ENCODE data around the gene METTL4. TPM values are rescaled to one million over a fixed set of nuclear protein-coding genes. Genes with fewer than 3 reads are reported as not detected.

METTL4 gene
- total RNA-seq, 2 experiments from 2014 or later = 12.8 to 22.0 TPM

- intact Hi-C loops (cut with DNase I, micrococcal nuclease) = loop anchor here (5.0 kb wide), 3 partner anchors 433 to 1678 kb away; no protein-coding TSS in a partner anchor
- H3K4me1 Mint-ChIP-seq = no peaks in the 10 kb centered on the region
- no peaks in the 10 kb centered on the region for H3K27me3 Mint-ChIP-seq
- no peak for DNase-seq
- CTCF ChIA-PET = interaction anchor here (0.6 to 2.2 kb wide), 6 partner anchors 13 to 434 kb away, joined by 3 to 17 read pairs (median 3); no protein-coding TSS in a partner anchor
- POLR2A ChIA-PET = no interaction called here
- no peak for ATAC-seq
- peaks cover 5% of the 10 kb centered on the region for H3K36me3 Mint-ChIP-seq (ENCODE audit: low read depth)
- H3K27ac Mint-ChIP-seq = no peak overlapping the region
- no peak overlapping the region for H3K4me3 Mint-ChIP-seq
- no peaks in the 10 kb centered on the region for H3K9me3 Mint-ChIP-seq (ENCODE audit: low read depth)
These were observed 30.7 kb downstream of the METTL4 start for GRCh38 chr18:2540575-2540974.

DNA sequence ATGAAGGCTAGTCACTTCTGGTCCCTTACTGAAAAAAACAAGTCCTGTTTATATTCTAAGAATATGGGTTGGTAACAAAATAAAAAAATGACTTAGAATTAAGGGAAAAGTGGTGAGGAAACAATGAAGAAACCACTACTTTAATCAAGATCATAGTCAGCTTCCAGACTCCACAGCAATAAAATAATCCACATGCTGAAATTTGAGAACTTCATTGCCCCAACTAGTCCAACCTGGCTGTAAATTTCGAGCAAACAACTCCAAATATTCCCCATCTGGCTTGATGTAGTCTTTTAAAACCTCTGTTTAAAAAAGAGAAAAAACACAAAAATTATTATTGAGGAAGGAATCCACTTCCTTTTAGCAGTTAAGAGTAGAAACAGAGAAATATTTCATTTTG is 32.5 kb downstream of the METTL4 start:
- Mint-ChIP-seq H3K4me3 (no peak overlapping the region), H3K9me3 (ENCODE audit: low read depth) (no peaks in the 10 kb centered on the region), H3K27ac (no peak overlapping the region), H3K4me1 (no peaks in the 10 kb centered on the region), H3K27me3 (no peaks in the 10 kb centered on the region), H3K36me3 (ENCODE audit: low read depth) (peaks cover 6% of the 10 kb centered on the region)
- intact Hi-C loops (cut with DNase I, micrococcal nuclease) = loop anchor here in 1 of 2 experiments (5.0 kb wide), 1 partner anchor 952 kb away; no protein-coding TSS in a partner anchor
- ATAC-seq (no peak), DNase-seq (no peak)
- ChIA-PET POLR2A (no interaction called here), CTCF (interaction anchor here (1.5 kb wide), 1 partner anchor 9 kb away, joined by 4 read pairs; no protein-coding TSS in a partner anchor)

GRCh38 chr18:2538236-2538635 is 33.1 kb downstream of the METTL4 start:
- Mint-ChIP-seq H3K9me3 (ENCODE audit: low read depth) (no peaks in the 10 kb centered on the region), H3K27me3 (no peaks in the 10 kb centered on the region), H3K4me3 (no peak overlapping the region), H3K27ac (no peak overlapping the region), H3K4me1 (no peaks in the 10 kb centered on the region), H3K36me3 (ENCODE audit: low read depth) (peaks cover 6% of the 10 kb centered on the region)
- intact Hi-C loops (cut with DNase I, micrococcal nuclease) = loop anchor here in 1 of 2 experiments (5.0 kb wide), 1 partner anchor 951 kb away; no protein-coding TSS in a partner anchor
- ATAC-seq = no peak
- ChIA-PET POLR2A (no interaction called here), CTCF (interaction anchor here (0.6 to 0.9 kb wide), 2 partner anchors 8 to 749 kb away, joined by 3 read pairs; no protein-coding TSS in a partner anchor)
- DNase-seq = no peak

- Mint-ChIP-seq H3K9me3 (ENCODE audit: low read depth) (no peaks in the 10 kb centered on the region), H3K27me3 (no peaks in the 10 kb centered on the region), H3K27ac (no peak overlapping the region), H3K4me3 (no peak overlapping the region), H3K36me3 (ENCODE audit: low read depth) (peaks cover 13% of the 10 kb centered on the region), H3K4me1 (no peaks in the 10 kb centered on the region)
- CTCF ChIA-PET = interaction anchor here (0.9 to 1.1 kb wide), 2 partner anchors 9 to 23 kb away, joined by 3 to 4 read pairs; no protein-coding TSS in a partner anchor
- POLR2A ChIA-PET = no interaction called here
- intact Hi-C loops (cut with DNase I, micrococcal nuclease) = loop anchor here in 1 of 2 experiments (5.0 kb wide), 1 partner anchor 950 kb away; no protein-coding TSS in a partner anchor
- no peak for ATAC-seq
- no peak for DNase-seq
These were observed 34.0 kb downstream of the METTL4 start for GRCh38 chr18:2537296-2537695.

DNA sequence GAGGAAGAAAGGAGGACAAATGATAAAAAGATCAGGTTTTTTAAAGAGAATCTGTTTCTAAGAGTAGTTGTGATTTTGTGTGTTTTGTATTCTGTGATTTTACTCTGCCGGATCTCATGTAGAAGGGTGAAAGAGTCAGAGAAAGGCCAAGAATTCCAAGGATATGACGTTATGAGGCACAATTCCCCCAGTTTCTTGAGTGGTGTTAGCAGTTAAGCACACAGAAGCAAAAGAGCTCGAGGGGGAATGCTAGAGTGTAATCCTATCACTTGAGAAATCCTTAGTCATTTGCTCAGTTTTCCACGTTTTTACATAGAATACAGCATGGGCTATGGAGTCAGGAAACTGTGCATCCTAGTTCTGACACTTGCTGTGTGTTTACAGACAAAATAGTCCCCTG is 34.8 kb downstream of the METTL4 start:
- ChIA-PET CTCF (no interaction called here), POLR2A (no interaction called here)
- DNase-seq (no peak), ATAC-seq (no peak)
- H3K4me1 Mint-ChIP-seq = no peaks in the 10 kb centered on the region
- H3K27ac Mint-ChIP-seq = no peak overlapping the region
- intact Hi-C loops (cut with DNase I, micrococcal nuclease) = loop anchor here in 1 of 2 experiments (5.0 kb wide), 1 partner anchor 949 kb away; no protein-coding TSS in a partner anchor
- no peaks in the 10 kb centered on the region for H3K9me3 Mint-ChIP-seq (ENCODE audit: low read depth)
- no peaks in the 10 kb centered on the region for H3K27me3 Mint-ChIP-seq
- H3K36me3 Mint-ChIP-seq (ENCODE audit: low read depth) = peaks cover 15% of the 10 kb centered on the region
- no peak overlapping the region for H3K4me3 Mint-ChIP-seq

- ATAC-seq = no peak
- Mint-ChIP-seq H3K27ac (no peak overlapping the region), H3K9me3 (ENCODE audit: low read depth) (no peaks in the 10 kb centered on the region), H3K36me3 (ENCODE audit: low read depth) (peaks cover 15% of the 10 kb centered on the region), H3K27me3 (no peaks in the 10 kb centered on the region), H3K4me1 (no peaks in the 10 kb centered on the region), H3K4me3 (no peak overlapping the region)
- POLR2A ChIA-PET = interaction anchor here (0.8 kb wide), 1 partner anchor 15 kb away, joined by 9 read pairs; no protein-coding TSS in a partner anchor
- no peak for DNase-seq
- CTCF ChIA-PET = no interaction called here
- intact Hi-C loops (cut with DNase I, micrococcal nuclease) = loop anchor here in 1 of 2 experiments (5.0 kb wide), 1 partner anchor 949 kb away; no protein-coding TSS in a partner anchor
These were observed 35.2 kb downstream of the METTL4 start for GRCh38 chr18:2536063-2536462.

DNA sequence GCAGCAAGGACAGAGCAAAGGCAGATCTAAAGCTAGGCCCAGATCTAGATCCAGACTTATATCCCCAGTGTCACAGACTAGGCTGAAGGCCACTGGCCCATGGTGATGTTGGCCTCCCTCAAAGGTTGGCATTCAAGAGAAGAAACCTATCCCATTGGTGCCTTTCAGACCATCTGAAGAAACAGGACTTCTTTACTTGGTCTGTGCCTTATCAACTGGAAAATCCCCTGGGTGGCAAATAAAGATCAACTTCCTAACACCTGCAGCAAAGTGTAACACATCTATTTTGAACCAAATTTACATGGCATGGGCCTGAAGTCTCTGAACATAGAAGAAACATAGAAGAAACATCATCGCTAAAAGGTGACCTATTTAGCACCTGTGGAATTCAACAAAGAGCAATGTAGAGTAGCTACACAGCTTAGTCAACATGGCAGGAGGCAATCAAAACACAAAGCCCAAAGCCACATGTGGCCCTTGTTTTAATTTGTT is 35.8 kb downstream of the METTL4 start:
- DNase-seq (no peak), ATAC-seq (no peak)
- Mint-ChIP-seq H3K27me3 (no peaks in the 10 kb centered on the region), H3K36me3 (ENCODE audit: low read depth) (peaks cover 15% of the 10 kb centered on the region), H3K27ac (no peak overlapping the region), H3K9me3 (ENCODE audit: low read depth) (no peaks in the 10 kb centered on the region), H3K4me3 (no peak overlapping the region), H3K4me1 (no peaks in the 10 kb centered on the region)
- POLR2A ChIA-PET = interaction anchor here (0.8 kb wide), 1 partner anchor 15 kb away, joined by 9 read pairs; no protein-coding TSS in a partner anchor
- CTCF ChIA-PET = no interaction called here
- intact Hi-C loops (cut with DNase I, micrococcal nuclease) = loop anchor here in 1 of 2 experiments (5.0 kb wide), 1 partner anchor 948 kb away; no protein-coding TSS in a partner anchor

DNA sequence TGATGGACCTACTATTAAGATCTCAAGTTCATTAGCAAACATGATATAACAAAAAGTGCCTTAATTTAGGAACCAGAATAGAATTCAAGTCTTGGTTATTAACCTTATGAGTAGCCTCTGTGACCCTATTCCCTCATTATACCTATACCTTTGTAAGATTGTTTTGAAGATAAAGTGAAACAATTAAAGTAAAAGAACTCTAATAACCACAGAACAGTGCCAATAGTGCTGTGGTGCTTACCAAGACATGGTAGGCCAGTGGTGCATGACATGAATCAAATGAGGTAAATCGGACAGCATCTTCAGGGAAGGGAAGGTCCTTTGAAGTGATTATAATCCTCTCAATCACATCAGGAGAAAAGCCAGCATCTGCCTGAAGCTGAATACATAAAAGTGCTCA is 36.4 kb downstream of the METTL4 start:
- no peak for ATAC-seq
- no peaks in the 10 kb centered on the region for H3K9me3 Mint-ChIP-seq (ENCODE audit: low read depth)
- POLR2A ChIA-PET = no interaction called here
- CTCF ChIA-PET = interaction anchor here (0.6 to 1.0 kb wide), 3 partner anchors 12 to 349 kb away, joined by 3 to 4 read pairs (median 3); no protein-coding TSS in a partner anchor
- no peak overlapping the region for H3K4me3 Mint-ChIP-seq
- H3K4me1 Mint-ChIP-seq = no peaks in the 10 kb centered on the region
- H3K27me3 Mint-ChIP-seq = no peaks in the 10 kb centered on the region
- no peak for DNase-seq
- no peak overlapping the region for H3K27ac Mint-ChIP-seq
- peaks cover 15% of the 10 kb centered on the region for H3K36me3 Mint-ChIP-seq (ENCODE audit: low read depth)
- intact Hi-C loops (cut with DNase I, micrococcal nuclease) = loop anchor here in 1 of 2 experiments (5.0 kb wide), 1 partner anchor 948 kb away; no protein-coding TSS in a partner anchor

DNA sequence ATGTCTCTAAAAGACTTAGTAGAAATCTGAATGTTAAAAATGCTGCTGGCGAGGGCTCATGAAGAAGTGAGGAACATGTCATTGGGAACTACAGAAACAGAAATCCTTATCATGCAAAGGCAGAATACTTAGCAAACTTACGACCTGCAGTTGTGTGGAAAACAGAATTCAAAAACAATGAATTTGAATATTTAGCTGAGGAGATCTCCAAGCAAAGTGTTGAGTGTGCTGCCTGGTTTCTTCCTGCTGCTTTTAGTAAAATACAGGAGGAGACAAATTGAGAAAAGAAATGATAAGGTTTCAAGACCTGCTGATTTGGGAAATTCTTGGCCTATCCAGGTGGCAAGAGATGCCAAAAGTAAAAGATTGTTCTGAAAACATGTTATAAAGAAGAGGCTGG is 38.5 kb downstream of the METTL4 start:
- Mint-ChIP-seq H3K27me3 (no peaks in the 10 kb centered on the region), H3K4me1 (no peaks in the 10 kb centered on the region), H3K27ac (no peak overlapping the region), H3K36me3 (ENCODE audit: low read depth) (peaks cover 11% of the 10 kb centered on the region), H3K4me3 (no peak overlapping the region), H3K9me3 (ENCODE audit: low read depth) (no peaks in the 10 kb centered on the region)
- DNase-seq = no peak
- no peak for ATAC-seq
- intact Hi-C loops (cut with DNase I, micrococcal nuclease) = no loop called here
- ChIA-PET CTCF (interaction anchor here (1.5 kb wide), 1 partner anchor 9 kb away, joined by 3 read pairs; no protein-coding TSS in a partner anchor), POLR2A (no interaction called here)

DNA sequence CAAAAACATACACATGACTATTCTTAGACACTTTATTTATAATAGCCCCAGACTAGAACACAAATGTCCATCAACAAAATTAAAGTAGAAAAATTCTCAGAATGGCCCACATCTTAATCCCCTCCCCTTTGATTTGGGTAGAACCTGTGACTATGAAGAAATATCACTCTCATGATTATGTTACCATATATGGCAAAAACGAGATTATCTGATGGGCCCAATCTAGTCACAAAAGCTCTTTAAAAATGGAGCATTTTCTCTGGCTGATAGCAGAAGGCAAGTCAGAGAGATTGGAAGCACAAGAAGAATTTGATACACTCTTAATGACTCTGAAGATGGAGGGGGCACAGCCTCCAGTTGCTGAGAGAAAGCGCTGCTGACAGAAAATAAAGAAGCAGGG is 39.6 kb downstream of the METTL4 start:
- ChIA-PET CTCF (interaction anchor here (1.0 to 1.5 kb wide), 2 partner anchors 8 to 11 kb away, joined by 3 read pairs; no protein-coding TSS in a partner anchor), POLR2A (no interaction called here)
- intact Hi-C loops (cut with DNase I, micrococcal nuclease) = no loop called here
- H3K27ac Mint-ChIP-seq = no peak overlapping the region
- DNase-seq = no peak
- no peak overlapping the region for H3K4me3 Mint-ChIP-seq
- peaks cover 11% of the 10 kb centered on the region for H3K36me3 Mint-ChIP-seq (ENCODE audit: low read depth)
- ATAC-seq = no peak
- no peaks in the 10 kb centered on the region for H3K27me3 Mint-ChIP-seq
- no peaks in the 10 kb centered on the region for H3K4me1 Mint-ChIP-seq
- no peaks in the 10 kb centered on the region for H3K9me3 Mint-ChIP-seq (ENCODE audit: low read depth)

DNA sequence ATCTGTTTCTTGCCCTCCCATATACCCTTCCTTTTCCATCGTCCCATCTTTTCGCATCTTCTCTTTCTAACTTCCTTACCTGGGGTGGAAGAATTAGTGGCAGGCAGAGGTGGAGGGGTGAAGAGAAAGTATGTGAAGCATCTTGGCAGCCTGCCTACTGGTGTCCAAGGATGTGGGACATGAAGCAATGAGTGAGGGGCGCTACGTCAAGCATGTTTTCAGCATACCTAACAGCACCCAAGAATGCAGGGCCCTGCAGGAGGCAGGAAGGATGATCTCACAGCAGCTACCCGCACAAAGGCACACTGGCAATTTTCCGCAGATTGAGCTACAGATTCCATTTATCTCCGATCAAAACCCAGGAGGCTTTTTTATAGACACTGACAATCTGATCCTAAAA is 42.2 kb downstream of the METTL4 start:
- POLR2A ChIA-PET = no interaction called here
- intact Hi-C loops (cut with DNase I, micrococcal nuclease) = no loop called here
- Mint-ChIP-seq H3K9me3 (ENCODE audit: low read depth) (no peaks in the 10 kb centered on the region), H3K4me3 (no peak overlapping the region), H3K27ac (no peak overlapping the region), H3K36me3 (ENCODE audit: low read depth) (peaks cover 9% of the 10 kb centered on the region), H3K4me1 (no peaks in the 10 kb centered on the region), H3K27me3 (no peaks in the 10 kb centered on the region)
- no peak for ATAC-seq
- no peak for DNase-seq
- CTCF ChIA-PET = no interaction called here

- H3K9me3 Mint-ChIP-seq (ENCODE audit: low read depth) = no peaks in the 10 kb centered on the region
- no peaks in the 10 kb centered on the region for H3K4me1 Mint-ChIP-seq
- DNase-seq (no peak), ATAC-seq (no peak)
- H3K27ac Mint-ChIP-seq = no peak overlapping the region
- H3K4me3 Mint-ChIP-seq = no peak overlapping the region
- ChIA-PET CTCF (interaction anchor here (1.4 kb wide), 1 partner anchor 14 kb away, joined by 4 read pairs; no protein-coding TSS in a partner anchor), POLR2A (interaction anchor here (0.5 kb wide), 1 partner anchor 42 kb away, joined by 4 read pairs; no protein-coding TSS in a partner anchor)
- intact Hi-C loops (cut with DNase I, micrococcal nuclease) = no loop called here
- no peaks in the 10 kb centered on the region for H3K27me3 Mint-ChIP-seq
- H3K36me3 Mint-ChIP-seq (ENCODE audit: low read depth) = no peaks in the 10 kb centered on the region
These were observed 45.0 kb downstream of the METTL4 start for GRCh38 chr18:2526329-2526728.

Data from activated CD4-positive, alpha-beta T cell treated with anti-CD3 and anti-CD28 coated beads for 36 hours (primary cell).